Gastroesophageal sphincter (tissue), 3 donors: ENCODE results near the gene RABGEF1.

Experiments used
- CTCF ChIP-seq, 4 experiments: fragments of 200-600 bp in 2 of 4; fragments of 450-650 bp in 2 of 4; sonication (generic) in 1 of 4; IDR thresholded peaks; one replicate each; pipeline ENCODE4 v1.5.1; 2017 to 2019; ENCODE audit warnings: antibody characterized with exemption in 4 of 4, mild to moderate bottlenecking in 2 of 4, moderate library complexity in 2 of 4
- EP300 ChIP-seq: sonication (generic); formaldehyde crosslinking; IDR thresholded peaks from one replicate; pipeline ENCODE4 v1.6.1; 2017; ENCODE audit warnings: antibody characterized with exemption, mild to moderate bottlenecking
- POLR2A ChIP-seq, 2 donors: fragments of 450-650 bp; IDR thresholded peaks; one replicate each; pipeline ENCODE4 v1.6.1; 2017; ENCODE audit warnings: antibody characterized with exemption in 2 of 2, mild to moderate bottlenecking in 2 of 2, moderate library complexity in 1 of 2
- POLR2AphosphoS5 ChIP-seq: sonication (generic); formaldehyde crosslinking; IDR thresholded peaks from one replicate; pipeline ENCODE4 v1.6.1; 2017; ENCODE audit warnings: antibody characterized with exemption

- TF ChIP-seq CTCF (IDR thresholded peaks at IDR 0.05) (no peak), POLR2AphosphoS5 (no peak), POLR2A (IDR thresholded peaks at IDR 0.05) (no peak), EP300 (no peak)
These were observed 8.5 kb upstream of the RABGEF1 start for GRCh38 chr7:66731986-66732385.
